Liver (tissue), 9 donors: ENCODE measurements around the gene NGB. TPM values are rescaled to one million over a fixed set of nuclear protein-coding genes. Genes with fewer than 3 reads are reported as not detected.
"Not testable (repeated sequence)": the region's sequence is repeated elsewhere in the genome, so short reads cannot be mapped to it uniquely, and the experiment has no call there.

Experiments used
- DNase-seq: peaks from one replicate; pipeline ENCODE4 v3.0.0-alpha.2; 2017; ENCODE audit warnings: low spot score
- H3K27ac ChIP-seq, 2 donors: one replicate each; pipeline ENCODE4 v1.7.0; 2013; ENCODE audit warnings: inconsistent platforms in 2 of 2, low read length in 2 of 2, control low read depth in 1 of 2, low read depth in 1 of 2, mild to moderate bottlenecking in 1 of 2
- H3K27me3 ChIP-seq, 4 donors: one replicate each; pipeline versions ENCODE4 v1.6.1 to v1.7.0; 2013; ENCODE audit warnings: low read length in 3 of 4, inconsistent platforms in 1 of 4, mild to moderate bottlenecking in 1 of 4, moderate library complexity in 1 of 4; ENCODE audit not compliant: control insufficient read depth in 4 of 4, insufficient read depth in 4 of 4
- H3K36me3 ChIP-seq, 4 donors: one replicate each; pipeline versions ENCODE4 v1.6.1 to v1.7.0; 2013; ENCODE audit warnings: low read length in 3 of 4, mild to moderate bottlenecking in 3 of 4, low read depth in 1 of 4, moderate library complexity in 1 of 4; ENCODE audit not compliant: control insufficient read depth in 4 of 4, insufficient read depth in 3 of 4
- H3K4me1 ChIP-seq, 4 donors: one replicate each; pipeline versions ENCODE4 v1.6.1 to v1.7.0; 2013; ENCODE audit warnings: low read length in 3 of 4, mild to moderate bottlenecking in 3 of 4, moderate library complexity in 1 of 4; ENCODE audit not compliant: control insufficient read depth in 4 of 4, insufficient read depth in 4 of 4
- H3K4me3 ChIP-seq, 3 donors: one replicate each; pipeline versions ENCODE4 v1.6.1 to v1.7.0; 2013; ENCODE audit warnings: low read length in 3 of 3, control low read depth in 1 of 3, low read depth in 1 of 3, mild to moderate bottlenecking in 1 of 3
- H3K9ac ChIP-seq, 2 donors: one replicate each; pipeline ENCODE4 v1.7.0; 2013; ENCODE audit warnings: low read length in 2 of 2, mild to moderate bottlenecking in 2 of 2, moderate library complexity in 2 of 2, control low read depth in 1 of 2, low read depth in 1 of 2
- H3K9me3 ChIP-seq, 4 donors: one replicate each; pipeline versions ENCODE4 v1.6.1 to v1.7.0; 2013; ENCODE audit warnings: low read length in 3 of 4; ENCODE audit not compliant: control insufficient read depth in 4 of 4
- EGR1 ChIP-seq, 2 donors: IDR thresholded peaks; 2 replicates each; pipeline ENCODE4 v1.6.1; 2016 to 2018; ENCODE audit warnings: antibody characterized with exemption in 2 of 2, low read depth in 2 of 2
- FOXA2 ChIP-seq: IDR thresholded peaks from 2 replicates; pipeline ENCODE4 v1.6.1; 2016; ENCODE audit warnings: antibody characterized with exemption
- GABPA ChIP-seq, 2 donors: IDR thresholded peaks in 1 of 2; conservative IDR thresholded peaks in 1 of 2; 2 replicates each; pipeline ENCODE4 v1.6.1; 2016; ENCODE audit warnings: antibody characterized with exemption in 2 of 2, mild to moderate bottlenecking in 1 of 2, moderate library complexity in 1 of 2
- HNF4A ChIP-seq, 2 donors: conservative IDR thresholded peaks; 2 replicates each; pipeline ENCODE4 v1.6.1; 2016; ENCODE audit warnings: antibody characterized with exemption in 2 of 2, mild to moderate bottlenecking in 2 of 2
- JUND ChIP-seq, 2 donors: IDR thresholded peaks; 2 replicates each; pipeline ENCODE4 v1.6.1; 2016; ENCODE audit warnings: antibody characterized with exemption in 2 of 2
- MAX ChIP-seq: IDR thresholded peaks from 2 replicates; pipeline ENCODE4 v1.6.1; 2016; ENCODE audit warnings: antibody characterized with exemption
- RXRA ChIP-seq, 2 donors: IDR thresholded peaks; 2 replicates each; pipeline ENCODE4 v1.6.1; 2017 to 2018; ENCODE audit warnings: antibody characterized with exemption in 2 of 2, mild to moderate bottlenecking in 1 of 2
- TAF1 ChIP-seq: conservative IDR thresholded peaks from 2 replicates; pipeline ENCODE4 v1.6.1; 2016; ENCODE audit warnings: antibody characterized with exemption, mild to moderate bottlenecking
- YY1 ChIP-seq: IDR thresholded peaks from 2 replicates; pipeline ENCODE4 v1.6.1; 2016; ENCODE audit warnings: antibody characterized with exemption, mild to moderate bottlenecking
- WGBS: extraction: QIAGEN DNeasy Blood & Tissue Kit; methylation state at CpG from one replicate; pipeline ENCODE4 v1.1.7; 2013; 5-methylcytosine and 5-hydroxymethylcytosine counted together
- polyA plus RNA-seq, 2 donors: library from polyadenylated mRNA; stranded (reverse) in 1 of 2; unstranded in 1 of 2; fragments of 200-250 nt in 1 of 2; fragments of >200 nt in 1 of 2; fragmentation: Nextera tagmentation in 1 of 2; extraction: Ambion mirVana in 1 of 2; gene quantifications; one replicate each; pipeline versions ENCODE4 v1.2.1 to v1.2.3, GENCODE V29; 2013 to 2015
- total RNA-seq, 2 donors: library from RNA; depleted of rRNA; stranded (reverse); fragments of >200 nt; gene quantifications; one replicate each; pipeline ENCODE4 v1.2.3, GENCODE V29; 2014
- TF ChIP-seq, protein P1 (sequence below): fragments of 150-350 bp; IDR thresholded peaks from 2 replicates; pipeline ENCODE4 v1.5.1; 2017; ENCODE audit warnings: improper control_type of control experiment, low read depth, low read length; ENCODE audit not compliant: missing input control
- TF ChIP-seq, protein P2 (sequence below): IDR thresholded peaks from 2 replicates; pipeline ENCODE4 v1.6.1; 2016; ENCODE audit warnings: antibody characterized with exemption, mild to moderate bottlenecking
- donor health status: healthy.
- donor health status: healthy.
- donor health status: healthy.
- donor health status: healthy.
- donor health status: healthy.

The NGB gene, protein sequence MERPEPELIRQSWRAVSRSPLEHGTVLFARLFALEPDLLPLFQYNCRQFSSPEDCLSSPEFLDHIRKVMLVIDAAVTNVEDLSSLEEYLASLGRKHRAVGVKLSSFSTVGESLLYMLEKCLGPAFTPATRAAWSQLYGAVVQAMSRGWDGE
- total RNA-seq (not detected), polyA plus RNA-seq (not detected)

DNA sequence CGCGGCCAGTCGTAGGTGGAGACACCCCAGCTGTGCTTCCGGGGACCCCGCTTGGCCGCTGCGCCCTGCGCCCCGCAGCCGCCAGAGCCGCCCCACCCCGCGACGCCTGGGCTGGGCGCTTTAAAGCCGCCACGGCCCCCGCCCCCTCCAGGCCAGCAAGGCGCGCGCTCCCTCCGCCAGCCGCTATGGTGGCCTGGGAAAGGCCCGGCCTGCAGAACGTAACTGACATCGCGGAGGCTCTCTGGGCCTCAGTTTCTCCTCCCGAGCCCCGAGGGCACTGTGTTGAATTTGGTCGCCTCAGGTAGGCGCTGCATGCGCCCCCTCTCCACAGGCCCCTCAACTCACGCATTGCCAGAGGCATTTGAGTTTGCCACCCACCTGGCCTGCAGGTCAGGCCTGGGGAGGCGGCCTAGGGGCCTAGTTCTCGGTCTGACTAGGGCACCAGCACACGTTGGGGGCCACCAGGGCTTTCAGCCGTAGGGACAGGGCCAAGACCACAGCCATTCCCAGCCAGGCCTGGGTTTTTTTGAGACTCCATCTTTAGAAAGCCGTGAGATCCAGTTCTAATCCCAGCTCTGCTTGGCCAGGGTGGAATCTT, at the start of gene NGB:
Gene NGB, minus strand, starts transcription at position 94 of the 598 bp plus-strand sequence. CDS start 269 bp downstream, outside the sequence.
- Histone ChIP-seq H3K4me3 (no peak within 1 kb of the TSS), H3K4me1 (peaks cover 0 to 4% (median 0%) of the 10 kb centered on the region in 4 donors), H3K9ac (no peak within 1 kb of the TSS), H3K27me3 (peaks cover 0 to 10% (median 5%) of the 10 kb centered on the region in 4 donors), H3K27ac (no peak within 1 kb of the TSS), H3K9me3 (peaks cover 0 to 1% (median 0%) of the 10 kb centered on the region in 4 donors), H3K36me3 (no peaks in the 10 kb centered on the region)
- TF ChIP-seq FOXA2 (no peak), RXRA (IDR thresholded peaks at IDR 0.05) (no peak), MAX (no peak), YY1 (no peak), TAF1 (no peak), JUND (IDR thresholded peaks at IDR 0.05) (no peak)
- DNase-seq, result no peak
- 17% methylated on average over 38 of the region's 38 CpGs for WGBS

DNA sequence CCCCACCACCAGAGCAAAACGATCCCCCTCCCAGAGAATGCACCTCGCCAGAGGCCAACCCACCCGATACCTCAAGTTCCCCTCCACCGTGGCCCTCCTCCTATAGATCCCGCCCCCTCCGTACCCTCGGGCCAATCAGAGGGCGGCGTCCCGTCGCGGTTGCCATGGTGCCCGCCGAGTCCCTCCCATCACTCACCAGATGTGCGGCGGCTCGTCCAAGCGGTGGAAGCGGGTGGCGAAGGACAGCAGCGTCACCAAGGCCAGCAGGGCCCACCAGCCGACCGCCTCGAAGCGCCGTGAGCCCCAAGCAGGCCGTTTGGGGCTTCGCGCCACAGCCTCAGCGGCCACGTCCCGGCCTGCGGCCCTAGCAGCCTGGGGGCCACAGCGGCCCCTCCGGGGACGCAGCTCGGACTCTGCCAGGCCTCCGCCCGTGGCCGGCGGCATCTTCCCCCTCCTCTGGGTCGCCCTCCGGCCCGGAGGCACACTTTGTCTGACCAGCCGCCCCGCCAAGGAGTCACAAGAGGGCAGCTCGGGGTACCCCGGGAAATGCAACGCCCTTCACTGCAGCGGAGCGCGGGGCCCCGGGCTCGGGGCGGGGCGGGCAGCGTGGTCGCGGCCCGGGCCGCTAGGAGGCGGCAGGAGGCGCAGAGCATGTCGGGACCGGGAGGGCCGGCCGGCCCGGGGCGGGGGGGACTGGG, 49.4 kb upstream of the NGB start, which contains the start of gene POMT2:
Gene POMT2, minus strand, starts transcription at position 646 of the 698 bp plus-strand sequence. Its CDS starts 202 bp downstream, at position 444.
- H3K9ac ChIP-seq, result peak within 1 kb of the TSS; percentile 64 to 75
- peak; percentile 94 for DNase-seq
- no peaks in the 10 kb centered on the region for H3K27me3 ChIP-seq
- H3K9me3 ChIP-seq, result no peaks in the 10 kb centered on the region
- peak within 1 kb of the TSS; percentile 80 to 88 (median 87) for H3K4me3 ChIP-seq
- peak within 1 kb of the TSS; percentile 93 to 99 for H3K27ac ChIP-seq
- peaks cover 7 to 69% (median 58%) of the 10 kb centered on the region in 4 donors for H3K4me1 ChIP-seq
- 1% methylated on average over 69 of the region's 69 CpGs for WGBS
- TF ChIP-seq, protein P1, sequence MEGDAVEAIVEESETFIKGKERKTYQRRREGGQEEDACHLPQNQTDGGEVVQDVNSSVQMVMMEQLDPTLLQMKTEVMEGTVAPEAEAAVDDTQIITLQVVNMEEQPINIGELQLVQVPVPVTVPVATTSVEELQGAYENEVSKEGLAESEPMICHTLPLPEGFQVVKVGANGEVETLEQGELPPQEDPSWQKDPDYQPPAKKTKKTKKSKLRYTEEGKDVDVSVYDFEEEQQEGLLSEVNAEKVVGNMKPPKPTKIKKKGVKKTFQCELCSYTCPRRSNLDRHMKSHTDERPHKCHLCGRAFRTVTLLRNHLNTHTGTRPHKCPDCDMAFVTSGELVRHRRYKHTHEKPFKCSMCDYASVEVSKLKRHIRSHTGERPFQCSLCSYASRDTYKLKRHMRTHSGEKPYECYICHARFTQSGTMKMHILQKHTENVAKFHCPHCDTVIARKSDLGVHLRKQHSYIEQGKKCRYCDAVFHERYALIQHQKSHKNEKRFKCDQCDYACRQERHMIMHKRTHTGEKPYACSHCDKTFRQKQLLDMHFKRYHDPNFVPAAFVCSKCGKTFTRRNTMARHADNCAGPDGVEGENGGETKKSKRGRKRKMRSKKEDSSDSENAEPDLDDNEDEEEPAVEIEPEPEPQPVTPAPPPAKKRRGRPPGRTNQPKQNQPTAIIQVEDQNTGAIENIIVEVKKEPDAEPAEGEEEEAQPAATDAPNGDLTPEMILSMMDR, result peak; percentile 49
- no peak for TF ChIP-seq HNF4A (conservative IDR thresholded peaks at IDR 0.05)
- no peaks in the 10 kb centered on the region for H3K36me3 ChIP-seq

DNA sequence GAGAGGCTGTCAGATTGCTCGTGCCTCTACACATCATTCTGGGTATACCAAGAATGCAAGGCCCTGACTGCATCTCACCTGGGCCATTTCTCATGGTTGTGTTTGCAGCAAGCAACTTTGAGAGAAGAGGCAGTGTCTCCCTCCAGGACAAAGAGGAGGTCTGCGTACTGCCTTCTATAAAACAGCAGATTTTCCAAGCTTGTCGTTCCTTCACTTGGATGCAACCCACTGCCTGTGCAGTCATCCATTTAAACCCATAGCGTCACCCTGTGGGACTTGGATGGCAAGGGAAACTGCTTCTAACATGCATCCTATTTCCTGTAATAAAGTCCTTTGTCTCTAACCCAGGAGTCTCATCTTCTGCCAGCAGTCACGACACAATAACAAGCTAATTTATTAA, 48.4 kb upstream of the NGB start:
- Histone ChIP-seq H3K27ac (no peak overlapping the region), H3K36me3 (no peaks in the 10 kb centered on the region), H3K4me1 (peaks cover 5 to 63% (median 50%) of the 10 kb centered on the region in 4 donors), H3K9ac (no peak overlapping the region), H3K4me3 (no peak overlapping the region), H3K27me3 (no peaks in the 10 kb centered on the region), H3K9me3 (no peaks in the 10 kb centered on the region)
- TF ChIP-seq, protein P2, sequence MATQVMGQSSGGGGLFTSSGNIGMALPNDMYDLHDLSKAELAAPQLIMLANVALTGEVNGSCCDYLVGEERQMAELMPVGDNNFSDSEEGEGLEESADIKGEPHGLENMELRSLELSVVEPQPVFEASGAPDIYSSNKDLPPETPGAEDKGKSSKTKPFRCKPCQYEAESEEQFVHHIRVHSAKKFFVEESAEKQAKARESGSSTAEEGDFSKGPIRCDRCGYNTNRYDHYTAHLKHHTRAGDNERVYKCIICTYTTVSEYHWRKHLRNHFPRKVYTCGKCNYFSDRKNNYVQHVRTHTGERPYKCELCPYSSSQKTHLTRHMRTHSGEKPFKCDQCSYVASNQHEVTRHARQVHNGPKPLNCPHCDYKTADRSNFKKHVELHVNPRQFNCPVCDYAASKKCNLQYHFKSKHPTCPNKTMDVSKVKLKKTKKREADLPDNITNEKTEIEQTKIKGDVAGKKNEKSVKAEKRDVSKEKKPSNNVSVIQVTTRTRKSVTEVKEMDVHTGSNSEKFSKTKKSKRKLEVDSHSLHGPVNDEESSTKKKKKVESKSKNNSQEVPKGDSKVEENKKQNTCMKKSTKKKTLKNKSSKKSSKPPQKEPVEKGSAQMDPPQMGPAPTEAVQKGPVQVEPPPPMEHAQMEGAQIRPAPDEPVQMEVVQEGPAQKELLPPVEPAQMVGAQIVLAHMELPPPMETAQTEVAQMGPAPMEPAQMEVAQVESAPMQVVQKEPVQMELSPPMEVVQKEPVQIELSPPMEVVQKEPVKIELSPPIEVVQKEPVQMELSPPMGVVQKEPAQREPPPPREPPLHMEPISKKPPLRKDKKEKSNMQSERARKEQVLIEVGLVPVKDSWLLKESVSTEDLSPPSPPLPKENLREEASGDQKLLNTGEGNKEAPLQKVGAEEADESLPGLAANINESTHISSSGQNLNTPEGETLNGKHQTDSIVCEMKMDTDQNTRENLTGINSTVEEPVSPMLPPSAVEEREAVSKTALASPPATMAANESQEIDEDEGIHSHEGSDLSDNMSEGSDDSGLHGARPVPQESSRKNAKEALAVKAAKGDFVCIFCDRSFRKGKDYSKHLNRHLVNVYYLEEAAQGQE, result no peak
- no peak for TF ChIP-seq RXRA (IDR thresholded peaks at IDR 0.05)
- TF ChIP-seq GABPA (IDR thresholded peaks at IDR 0.05 in 1 of 2, conservative IDR thresholded peaks at IDR 0.05 in 1 of 2), result no peak
- TF ChIP-seq EGR1 (IDR thresholded peaks at IDR 0.05; ENCODE audit: low read depth in 2 of 2), result no peak
- no peak for TF ChIP-seq YY1
- no peak for TF ChIP-seq JUND (IDR thresholded peaks at IDR 0.05)
- no peak for DNase-seq
- 83% methylated on average over 5 of the region's 5 CpGs for WGBS

DNA sequence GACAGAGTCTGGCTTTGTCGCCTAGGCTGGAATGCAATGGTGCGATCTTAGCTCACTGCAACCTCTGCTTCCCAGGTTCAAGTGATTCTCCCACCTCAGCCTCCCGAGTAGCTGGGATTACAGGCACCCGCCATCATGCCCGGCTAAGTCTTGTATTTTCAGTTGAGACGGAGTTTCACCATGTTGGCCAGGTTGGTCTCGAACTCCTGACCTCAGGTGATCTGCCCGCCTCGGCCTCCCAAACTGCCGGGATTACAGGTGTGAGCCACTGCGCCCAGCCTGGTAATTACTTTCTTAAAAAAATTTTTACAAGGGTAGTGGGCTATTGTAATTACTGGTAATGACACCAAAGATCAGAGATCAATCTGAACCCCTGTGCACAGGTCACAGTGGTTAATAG, 47.8 kb upstream of the NGB start:
- WGBS, result 96% methylated on average over 11 of the region's 11 CpGs
- DNase-seq, H3K27ac ChIP-seq: not testable (repeated sequence)

More for the DNA sequence above, 47.8 kb upstream of the NGB start:
- H3K9me3 ChIP-seq, H3K4me3 ChIP-seq, H3K27me3 ChIP-seq, H3K9ac ChIP-seq, H3K36me3 ChIP-seq: not testable (repeated sequence)
- peaks cover 5 to 56% (median 49%) of the 10 kb centered on the region in 4 donors for H3K4me1 ChIP-seq
